Pons (tissue), 1 donor: ENCODE measurements around the gene SPIN1.

Experiments
- DNase-seq: peaks from one replicate; pipeline ENCODE4 v3.0.0-alpha.2; 2016; ENCODE audit warnings: low spot score

The SPIN1 gene

GRCh38 chr9:88498880-88499279, 110.6 kb downstream of the SPIN1 start:
- DNase-seq: no peak

GRCh38 chr9:88501086-88501485, 112.8 kb downstream of the SPIN1 start:
- DNase-seq: no peak

DNA sequence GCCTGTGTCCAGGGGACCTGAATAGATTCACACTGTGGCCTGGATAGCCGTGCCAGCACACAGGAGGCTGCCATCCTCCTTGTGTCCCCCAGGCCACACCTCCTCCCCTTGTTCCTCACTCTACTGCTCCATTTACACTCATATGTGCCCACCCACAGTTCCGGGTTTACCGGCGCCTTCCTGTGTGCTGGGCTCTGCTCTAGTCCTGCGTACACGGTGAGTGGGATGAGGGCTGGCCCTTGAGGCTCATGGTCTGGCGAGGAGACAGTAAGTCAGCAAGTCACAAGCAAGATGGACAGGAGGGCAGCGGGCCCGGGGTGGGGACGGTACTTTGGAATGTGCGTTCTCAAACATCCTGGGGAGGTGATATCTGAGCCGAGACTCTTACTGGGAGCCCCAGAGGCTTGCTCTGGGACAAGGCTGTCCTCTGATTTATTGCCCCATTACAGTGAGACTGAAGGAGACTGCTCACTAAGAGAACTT, 114.3 kb downstream of the SPIN1 start:
- DNase-seq: no peak

GRCh38 chr9:88503081-88503844, 115.0 kb downstream of the SPIN1 start:
- DNase-seq: no peak

GRCh38 chr9:88503845-88504764, 115.9 kb downstream of the SPIN1 start:
- no peak for DNase-seq

- no peak for DNase-seq
Measured at GRCh38 chr9:88508326-88508725, 120.1 kb downstream of the SPIN1 start.

- no peak for DNase-seq
Measured at GRCh38 chr9:88511906-88512305, 123.7 kb downstream of the SPIN1 start.

- no peak for DNase-seq
Measured at GRCh38 chr9:88514247-88514646, 126.0 kb downstream of the SPIN1 start.

- no peak for DNase-seq
Measured at GRCh38 chr9:88521308-88521707, 133.1 kb downstream of the SPIN1 start.

DNA sequence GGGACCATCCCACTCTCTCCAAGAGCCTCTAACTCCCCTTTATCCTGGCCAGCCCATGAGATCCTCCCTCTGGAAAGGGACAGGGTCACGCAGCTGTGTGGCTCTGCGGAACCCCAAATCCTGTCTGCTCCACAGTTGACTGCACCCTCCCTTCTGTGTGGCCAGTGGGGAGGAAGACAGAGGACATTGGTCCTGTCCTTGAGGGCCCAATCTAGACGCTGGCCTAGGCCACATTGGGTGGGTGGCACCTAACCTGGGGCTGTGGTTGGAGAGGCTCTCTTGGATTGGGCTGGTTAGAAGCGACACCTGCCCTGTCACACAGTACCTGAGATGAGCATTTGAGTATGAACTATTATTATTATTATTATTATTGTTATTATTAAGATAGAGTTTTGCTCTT, 134.1 kb downstream of the SPIN1 start:
- no peak for DNase-seq

DNA sequence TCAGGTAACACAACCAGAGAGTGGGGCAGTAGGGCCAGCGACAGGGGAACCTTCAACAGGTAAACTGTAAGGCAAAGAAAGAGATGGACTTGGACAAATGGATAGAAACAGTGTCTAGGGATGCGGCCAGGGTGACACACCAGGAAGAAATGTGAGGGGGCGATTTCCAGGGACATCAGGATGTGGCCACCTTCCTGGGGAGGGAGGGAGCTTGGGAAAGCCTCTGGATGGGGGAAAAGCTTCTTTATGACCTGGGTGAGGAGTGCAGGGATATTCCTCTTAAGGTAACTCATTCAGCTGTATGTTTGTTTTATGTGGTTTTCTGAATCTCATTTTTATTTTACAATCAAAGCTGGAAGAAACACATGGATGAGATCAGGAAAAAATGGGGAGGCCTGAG, 134.8 kb downstream of the SPIN1 start:
- DNase-seq: no peak

- no peak for DNase-seq
Measured at GRCh38 chr9:88524911-88525310, 136.7 kb downstream of the SPIN1 start.

GRCh38 chr9:88527618-88528017, 139.4 kb downstream of the SPIN1 start:
- DNase-seq: no peak
